CD8-positive, alpha-beta memory T cell (primary cell): ENCODE measurements around the gene AKAP13. TPM values are rescaled to one million over a fixed set of nuclear protein-coding genes. Genes with fewer than 3 reads are reported as not detected.

Source experiments
- CTCF ChIA-PET: fragments of 350-600 bp; sonication (Branson Sonifier 250); formaldehyde crosslinking; loops from one replicate; lab custom pipeline; 2021; ENCODE audit warnings: antibody characterized with exemption; lab: Charles Lee
- POLR2A ChIA-PET: fragments of 350-600 bp; sonication (Branson Sonifier 250); formaldehyde crosslinking; loops from one replicate; lab custom pipeline; 2021; ENCODE audit warnings: antibody characterized with exemption; lab: Charles Lee
- DNase-seq, 5 donors: peaks; one replicate each; pipeline versions ENCODE4 v3.0.0 to v3.0.0-alpha.2; 2020 to 2022; ENCODE audit warnings: mixed read lengths in 1 of 5
- H3K27ac ChIP-seq: one replicate; pipeline ENCODE4 v1.7.0; 2013; ENCODE audit warnings: low read depth, mild to moderate bottlenecking, low read length, moderate library complexity
- H3K27me3 ChIP-seq: 2 replicates; pipeline ENCODE4 v1.7.0; 2013; ENCODE audit warnings: low read length, mild to moderate bottlenecking; ENCODE audit not compliant: insufficient read depth, poor library complexity, severe bottlenecking
- H3K36me3 ChIP-seq: 2 replicates; pipeline ENCODE4 v1.7.0; 2013; ENCODE audit warnings: mild to moderate bottlenecking, low read length, moderate library complexity; ENCODE audit not compliant: insufficient read depth
- H3K4me1 ChIP-seq: 2 replicates; pipeline ENCODE4 v1.7.0; 2013; ENCODE audit warnings: mild to moderate bottlenecking, low read length, moderate library complexity; ENCODE audit not compliant: insufficient read depth
- H3K4me3 ChIP-seq: 2 replicates; pipeline ENCODE4 v1.7.0; 2013; ENCODE audit warnings: mild to moderate bottlenecking, low read length
- H3K9me3 ChIP-seq: 2 replicates; pipeline ENCODE4 v1.7.0; 2013; ENCODE audit warnings: mild to moderate bottlenecking, low read length
- H3K27ac Mint-ChIP-seq, 8 donors: one replicate each; pipeline ENCODE4 v1.8.0; 2020 to 2021; ENCODE audit warnings: mixed read lengths in 8 of 8, mild to moderate bottlenecking in 6 of 8, inconsistent platforms in 3 of 8, moderate library complexity in 3 of 8
- H3K27me3 Mint-ChIP-seq, 2 donors: one replicate each; pipeline ENCODE4 v1.8.0; 2020 to 2021; ENCODE audit warnings: mixed read lengths in 2 of 2, mild to moderate bottlenecking in 1 of 2, moderate library complexity in 1 of 2
- H3K36me3 Mint-ChIP-seq, 3 donors: one replicate each; pipeline ENCODE4 v1.8.0; 2020 to 2021; ENCODE audit warnings: mixed read lengths in 3 of 3, inconsistent platforms in 1 of 3, mild to moderate bottlenecking in 1 of 3
- H3K4me1 Mint-ChIP-seq, 3 donors: one replicate each; pipeline ENCODE4 v1.8.0; 2020 to 2021; ENCODE audit warnings: mixed read lengths in 3 of 3, inconsistent platforms in 1 of 3, mild to moderate bottlenecking in 1 of 3
- H3K4me3 Mint-ChIP-seq, 7 donors: one replicate each; pipeline ENCODE4 v1.8.0; 2020 to 2021; ENCODE audit warnings: mixed read lengths in 7 of 7, mild to moderate bottlenecking in 6 of 7, moderate library complexity in 4 of 7, inconsistent platforms in 2 of 7
- H3K9me3 Mint-ChIP-seq, 5 donors: one replicate each; pipeline ENCODE4 v1.8.0; 2020 to 2022; ENCODE audit warnings: mixed read lengths in 5 of 5, mild to moderate bottlenecking in 3 of 5, moderate library complexity in 2 of 5, inconsistent platforms in 1 of 5
- polyA plus RNA-seq: library from polyadenylated mRNA; unstranded; fragments of 300-500 nt; fragmentation: Illumina TruSeq; gene quantifications from one replicate; pipeline ENCODE4 v1.2.3, GENCODE V29; 2021
- total RNA-seq, 2 experiments: library from RNA; stranded (reverse); gene quantifications; one replicate each; pipeline ENCODE4 v1.2.3, GENCODE V29; 2021

AKAP13 gene
- total and polyA plus RNA-seq, 3 experiments from 2014 or later, result 109 to 234 (median 113) TPM

- H3K4me3 Mint-ChIP-seq, result no peak overlapping the region
- H3K27me3 Mint-ChIP-seq, result no peaks in the 10 kb centered on the region
- Histone ChIP-seq H3K27me3 (no peaks in the 10 kb centered on the region), H3K4me3 (no peak overlapping the region), H3K27ac (no peak overlapping the region), H3K4me1 (no peaks in the 10 kb centered on the region), H3K36me3 (no peaks in the 10 kb centered on the region), H3K9me3 (no peaks in the 10 kb centered on the region)
- CTCF ChIA-PET, result no interaction called here
- peaks cover 0 to 25% (median 4%) of the 10 kb centered on the region in 3 donors for H3K36me3 Mint-ChIP-seq
- peaks cover 2 to 11% (median 3%) of the 10 kb centered on the region in 3 donors for H3K4me1 Mint-ChIP-seq
- H3K27ac Mint-ChIP-seq, result peak overlapping the region in 1 of 8 donors; percentile 55
- DNase-seq, result no peak
- POLR2A ChIA-PET, result interaction anchor here (1.0 kb wide), 1 partner anchor 13 kb away, joined by 4 read pairs; no protein-coding TSS in a partner anchor
- H3K9me3 Mint-ChIP-seq, result no peaks in the 10 kb centered on the region
These were observed 384.4 kb downstream of the AKAP13 start for GRCh38 chr15:85764649-85765277.

- no peak for DNase-seq
- ChIA-PET CTCF (interaction anchor here (1.1 kb wide), 1 partner anchor 74 kb away, joined by 3 read pairs; no protein-coding TSS in a partner anchor), POLR2A (no interaction called here)
- Histone ChIP-seq H3K27me3 (no peaks in the 10 kb centered on the region), H3K9me3 (no peaks in the 10 kb centered on the region), H3K36me3 (no peaks in the 10 kb centered on the region), H3K4me3 (no peak overlapping the region), H3K4me1 (no peaks in the 10 kb centered on the region), H3K27ac (no peak overlapping the region)
- H3K4me1 Mint-ChIP-seq, result peaks cover 2 to 11% (median 3%) of the 10 kb centered on the region in 3 donors
- H3K36me3 Mint-ChIP-seq, result peaks cover 0 to 25% (median 4%) of the 10 kb centered on the region in 3 donors
- H3K27ac Mint-ChIP-seq, result peak overlapping the region in 2 of 8 donors; percentile 6 to 66
- H3K4me3 Mint-ChIP-seq, result no peak overlapping the region
- no peaks in the 10 kb centered on the region for H3K9me3 Mint-ChIP-seq
- no peaks in the 10 kb centered on the region for H3K27me3 Mint-ChIP-seq
These were observed 385.8 kb downstream of the AKAP13 start for GRCh38 chr15:85766001-85766831.

GRCh38 chr15:85767785-85768529 lies 387.6 kb downstream of the AKAP13 start:
- Mint-ChIP-seq H3K27me3 (no peaks in the 10 kb centered on the region), H3K9me3 (no peaks in the 10 kb centered on the region), H3K4me3 (no peak overlapping the region), H3K36me3 (peaks cover 0 to 17% (median 4%) of the 10 kb centered on the region in 3 donors), H3K4me1 (peaks cover 2 to 11% (median 5%) of the 10 kb centered on the region in 3 donors), H3K27ac (no peak overlapping the region)
- no peaks in the 10 kb centered on the region for H3K4me1 ChIP-seq
- no peak for DNase-seq
- no peak overlapping the region for H3K4me3 ChIP-seq
- no peaks in the 10 kb centered on the region for H3K36me3 ChIP-seq
- H3K9me3 ChIP-seq, result no peaks in the 10 kb centered on the region
- ChIA-PET POLR2A (no interaction called here), CTCF (no interaction called here)
- no peaks in the 10 kb centered on the region for H3K27me3 ChIP-seq
- no peak overlapping the region for H3K27ac ChIP-seq

GRCh38 chr15:85768595-85769168 lies 388.3 kb downstream of the AKAP13 start:
- Histone ChIP-seq H3K4me3 (no peak overlapping the region), H3K4me1 (no peaks in the 10 kb centered on the region), H3K9me3 (no peaks in the 10 kb centered on the region), H3K27me3 (no peaks in the 10 kb centered on the region), H3K27ac (no peak overlapping the region), H3K36me3 (no peaks in the 10 kb centered on the region)
- DNase-seq, result no peak
- Mint-ChIP-seq H3K9me3 (no peaks in the 10 kb centered on the region), H3K4me1 (peaks cover 0 to 11% (median 9%) of the 10 kb centered on the region in 3 donors), H3K4me3 (no peak overlapping the region), H3K36me3 (peaks cover 0 to 13% (median 4%) of the 10 kb centered on the region in 3 donors), H3K27me3 (no peaks in the 10 kb centered on the region), H3K27ac (no peak overlapping the region)
- ChIA-PET POLR2A (no interaction called here), CTCF (no interaction called here)

- Mint-ChIP-seq H3K4me3 (no peak overlapping the region), H3K36me3 (peaks cover 0 to 13% (median 4%) of the 10 kb centered on the region in 3 donors), H3K27ac (no peak overlapping the region), H3K4me1 (peaks cover 0 to 11% (median 9%) of the 10 kb centered on the region in 3 donors), H3K9me3 (no peaks in the 10 kb centered on the region), H3K27me3 (no peaks in the 10 kb centered on the region)
- Histone ChIP-seq H3K9me3 (no peaks in the 10 kb centered on the region), H3K4me1 (no peaks in the 10 kb centered on the region), H3K4me3 (no peak overlapping the region), H3K27me3 (no peaks in the 10 kb centered on the region), H3K36me3 (no peaks in the 10 kb centered on the region), H3K27ac (no peak overlapping the region)
- CTCF ChIA-PET, result no interaction called here
- POLR2A ChIA-PET, result no interaction called here
- DNase-seq, result no peak
These were observed 388.9 kb downstream of the AKAP13 start for GRCh38 chr15:85769182-85769900.

- H3K36me3 ChIP-seq, result no peaks in the 10 kb centered on the region
- ChIA-PET CTCF (no interaction called here), POLR2A (no interaction called here)
- no peak for DNase-seq
- H3K27ac ChIP-seq, result no peak overlapping the region
- Mint-ChIP-seq H3K36me3 (peaks cover 0 to 13% (median 4%) of the 10 kb centered on the region in 3 donors), H3K27me3 (no peaks in the 10 kb centered on the region), H3K9me3 (no peaks in the 10 kb centered on the region), H3K4me1 (peaks cover 0 to 11% (median 11%) of the 10 kb centered on the region in 3 donors), H3K27ac (peak overlapping the region in 1 of 8 donors; percentile 79), H3K4me3 (no peak overlapping the region)
- H3K4me1 ChIP-seq, result no peaks in the 10 kb centered on the region
- no peak overlapping the region for H3K4me3 ChIP-seq
- H3K27me3 ChIP-seq, result no peaks in the 10 kb centered on the region
- H3K9me3 ChIP-seq, result no peaks in the 10 kb centered on the region
These were observed 390.0 kb downstream of the AKAP13 start for GRCh38 chr15:85770096-85771041.
